Duodenal mucosa (tissue), 2 donors: ENCODE measurements around the gene SMOC2.

ENCODE experiments used
- H3K27ac ChIP-seq: one replicate; pipeline ENCODE4 v1.7.0; 2013; ENCODE audit warnings: low read depth, low read length
- H3K27me3 ChIP-seq, 2 donors: one replicate each; pipeline ENCODE4 v1.7.0; 2013; ENCODE audit warnings: low read length in 2 of 2, control low read depth in 1 of 2; ENCODE audit not compliant: insufficient read depth in 2 of 2, control insufficient read depth in 1 of 2
- H3K36me3 ChIP-seq, 2 donors: one replicate each; pipeline ENCODE4 v1.7.0; 2013; ENCODE audit warnings: low read length in 2 of 2, control low read depth in 1 of 2; ENCODE audit not compliant: insufficient read depth in 2 of 2, control insufficient read depth in 1 of 2
- H3K4me1 ChIP-seq, 2 donors: one replicate each; pipeline ENCODE4 v1.7.0; 2013; ENCODE audit warnings: low read length in 2 of 2, control low read depth in 1 of 2; ENCODE audit not compliant: insufficient read depth in 2 of 2, control insufficient read depth in 1 of 2
- H3K4me3 ChIP-seq, 2 donors: one replicate each; pipeline ENCODE4 v1.7.0; 2013; ENCODE audit warnings: low read length in 2 of 2, low read depth in 1 of 2
- H3K9ac ChIP-seq, 2 donors: one replicate each; pipeline ENCODE4 v1.7.0; 2013; ENCODE audit warnings: low read length in 2 of 2, low read depth in 1 of 2
- H3K9me3 ChIP-seq, 2 donors: one replicate each; pipeline ENCODE4 v1.7.0; 2013; ENCODE audit warnings: low read length in 2 of 2, control low read depth in 1 of 2; ENCODE audit not compliant: control insufficient read depth in 1 of 2

SMOC2 gene

DNA sequence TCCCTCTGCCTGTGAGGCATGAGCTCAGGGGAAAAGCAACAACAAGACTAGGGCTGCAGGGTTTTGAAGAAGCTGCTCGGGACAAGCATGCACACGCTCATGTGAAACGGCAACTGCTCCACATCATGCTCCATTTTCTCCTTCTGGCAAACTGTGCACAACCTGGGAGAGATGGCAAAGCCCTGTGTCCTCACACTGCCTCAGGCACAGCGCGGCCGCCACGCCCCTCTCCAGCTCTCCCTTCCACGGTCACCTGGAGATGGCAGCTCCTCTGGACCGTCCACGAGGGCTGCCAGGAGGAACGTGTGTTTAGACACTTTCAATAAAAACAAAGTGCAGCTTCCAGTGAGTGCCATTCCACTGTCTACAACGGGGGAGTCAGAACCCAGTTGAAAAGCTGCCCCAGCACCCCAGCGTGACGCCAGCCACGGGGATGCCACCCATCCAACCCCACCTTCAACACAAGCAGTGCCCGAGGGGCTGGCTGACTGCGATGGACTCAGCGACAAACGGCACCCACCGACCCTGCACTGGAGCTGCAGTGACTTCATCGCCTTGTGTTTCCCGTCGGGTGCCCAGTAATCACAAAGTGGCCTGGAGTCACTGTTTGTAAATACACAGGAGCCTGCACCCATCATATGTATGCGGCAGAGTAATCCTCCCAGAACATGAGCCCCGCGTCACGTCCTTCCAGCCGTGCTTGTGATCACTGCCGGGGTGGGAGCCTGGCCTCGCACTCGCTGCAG, 16.1 kb downstream of the SMOC2 start:
- Histone ChIP-seq H3K36me3 (no peaks in the 10 kb centered on the region), H3K9me3 (no peaks in the 10 kb centered on the region), H3K27me3 (peaks cover 0 to 5% of the 10 kb centered on the region in 2 donors), H3K9ac (no peak overlapping the region), H3K4me1 (peaks cover 10 to 13% of the 10 kb centered on the region in 2 donors), H3K4me3 (no peak overlapping the region), H3K27ac (no peak overlapping the region)

DNA sequence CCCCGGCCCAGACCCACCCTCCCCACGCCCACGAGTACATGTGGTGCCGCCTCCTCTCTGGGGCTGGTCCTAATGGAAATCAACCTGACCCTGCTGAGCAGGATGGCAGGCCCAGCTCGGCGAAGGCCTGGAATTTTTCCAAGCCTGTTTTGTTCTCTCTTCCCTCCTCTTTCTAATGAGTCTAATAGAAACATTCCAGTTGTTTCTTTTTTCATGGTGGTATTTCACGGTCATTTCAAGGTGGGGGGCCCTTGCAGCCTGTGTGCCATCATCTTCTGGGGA, 16.6 kb downstream of the SMOC2 start:
- H3K27ac ChIP-seq, result no peak overlapping the region
- H3K27me3 ChIP-seq, result peaks cover 0 to 5% of the 10 kb centered on the region in 2 donors
- peaks cover 10 to 13% of the 10 kb centered on the region in 2 donors for H3K4me1 ChIP-seq
- H3K9ac ChIP-seq, result no peak overlapping the region
- H3K36me3 ChIP-seq, result no peaks in the 10 kb centered on the region
- no peaks in the 10 kb centered on the region for H3K9me3 ChIP-seq
- H3K4me3 ChIP-seq, result no peak overlapping the region

DNA sequence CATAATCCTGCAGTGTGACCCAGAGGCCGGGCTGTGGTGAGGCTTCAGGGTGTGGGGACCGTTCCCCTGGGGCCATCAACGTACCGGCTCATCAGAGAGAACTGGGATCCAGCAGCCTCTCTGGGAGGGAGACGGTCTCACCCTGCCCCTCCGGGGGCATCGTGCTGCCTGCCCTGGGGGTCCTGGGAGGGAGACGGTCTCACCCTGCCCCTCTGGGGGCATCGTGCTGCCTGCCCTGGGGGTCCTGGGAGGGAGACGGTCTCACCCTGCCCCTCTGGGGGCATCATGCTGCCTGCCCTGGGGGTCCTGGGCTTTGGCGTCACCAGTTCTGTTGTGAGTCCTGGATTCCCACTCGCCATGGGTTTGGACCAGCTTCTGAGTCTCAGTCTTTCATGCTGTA, 17.1 kb downstream of the SMOC2 start:
- H3K4me1 ChIP-seq, result peaks cover 6 to 13% of the 10 kb centered on the region in 2 donors
- H3K4me3 ChIP-seq, result no peak overlapping the region
- H3K27me3 ChIP-seq, result peaks cover 0 to 5% of the 10 kb centered on the region in 2 donors
- H3K36me3 ChIP-seq, result no peaks in the 10 kb centered on the region
- H3K9me3 ChIP-seq, result no peaks in the 10 kb centered on the region
- no peak overlapping the region for H3K27ac ChIP-seq
- no peak overlapping the region for H3K9ac ChIP-seq

- Histone ChIP-seq H3K9ac (no peak overlapping the region), H3K9me3 (no peaks in the 10 kb centered on the region), H3K27ac (no peak overlapping the region), H3K4me3 (no peak overlapping the region), H3K4me1 (peaks cover 4 to 9% of the 10 kb centered on the region in 2 donors), H3K36me3 (no peaks in the 10 kb centered on the region), H3K27me3 (peaks cover 0 to 5% of the 10 kb centered on the region in 2 donors)
Measured at GRCh38 chr6:168459572-168459971, 18.6 kb downstream of the SMOC2 start.

DNA sequence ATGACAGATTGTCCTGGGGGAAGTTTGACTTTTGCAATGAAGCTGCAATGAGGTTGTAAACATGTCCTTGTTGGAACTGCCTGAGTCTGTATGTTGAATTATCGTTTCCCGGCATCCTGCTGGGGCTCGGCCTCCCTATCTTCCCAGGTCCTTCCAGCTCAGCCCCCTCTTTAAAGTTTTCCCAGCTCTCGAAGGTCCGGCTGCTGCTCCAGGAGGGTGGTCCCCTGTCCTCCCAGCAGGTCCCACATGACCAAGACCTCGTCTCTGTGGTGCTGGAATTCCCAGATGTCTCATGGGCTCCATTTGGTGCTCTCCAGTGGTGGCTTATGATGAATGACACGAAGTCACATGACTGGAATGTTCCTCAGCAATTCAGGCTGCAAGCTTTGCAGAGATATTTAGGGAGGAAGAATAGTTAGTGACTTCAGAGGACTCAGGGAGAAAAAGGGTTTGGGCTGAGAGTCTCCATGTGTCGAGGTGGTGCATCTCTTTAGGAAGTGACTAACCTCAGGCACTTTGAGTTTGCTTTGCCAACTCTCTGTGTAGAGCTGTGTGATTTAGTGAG, 21.4 kb downstream of the SMOC2 start:
- Histone ChIP-seq H3K4me1 (no peaks in the 10 kb centered on the region), H3K9me3 (no peaks in the 10 kb centered on the region), H3K27me3 (no peaks in the 10 kb centered on the region), H3K36me3 (no peaks in the 10 kb centered on the region), H3K9ac (no peak overlapping the region), H3K27ac (no peak overlapping the region), H3K4me3 (no peak overlapping the region)

DNA sequence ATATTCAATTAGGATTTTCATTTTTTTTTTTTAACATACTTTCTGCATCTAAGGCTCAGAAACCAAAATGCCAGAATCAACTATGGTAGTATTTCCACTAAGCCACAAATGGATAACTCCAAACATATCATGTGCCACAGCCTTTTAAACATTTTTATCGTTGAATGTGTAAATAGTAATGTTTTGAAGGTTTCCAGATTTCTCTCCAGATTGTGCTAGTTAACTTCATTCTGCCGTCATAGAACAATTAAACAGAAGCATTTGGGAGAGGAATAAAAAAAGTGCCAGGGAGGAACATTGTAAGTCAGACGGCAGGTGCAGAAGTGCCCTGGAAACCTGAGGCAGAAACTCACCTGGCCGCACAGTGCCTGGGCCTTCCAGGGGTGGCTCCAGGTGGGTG, 23.6 kb downstream of the SMOC2 start:
- no peak overlapping the region for H3K27ac ChIP-seq
- no peak overlapping the region for H3K4me3 ChIP-seq
- no peaks in the 10 kb centered on the region for H3K4me1 ChIP-seq
- no peaks in the 10 kb centered on the region for H3K36me3 ChIP-seq
- H3K27me3 ChIP-seq, result no peaks in the 10 kb centered on the region
- H3K9me3 ChIP-seq, result no peaks in the 10 kb centered on the region
- H3K9ac ChIP-seq, result no peak overlapping the region

DNA sequence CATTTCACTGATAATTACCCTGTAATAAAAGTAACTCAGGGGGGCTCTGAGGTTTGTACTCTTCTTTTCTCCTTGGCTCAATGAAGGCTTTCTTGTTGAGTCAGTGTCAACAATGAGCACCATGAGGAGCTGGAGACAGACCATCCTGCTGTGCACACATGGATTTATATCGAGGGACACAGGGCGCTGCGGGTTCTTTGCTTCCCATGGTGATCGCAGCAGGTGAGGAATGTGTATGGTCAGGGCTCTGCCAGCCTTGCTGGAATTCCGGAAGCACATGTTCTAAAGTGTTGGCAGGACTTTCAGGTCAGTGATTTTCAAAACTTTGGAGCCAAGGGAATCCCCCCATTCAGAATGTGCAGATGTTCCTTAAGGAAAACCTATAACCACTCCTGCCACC, 27.1 kb downstream of the SMOC2 start:
- no peak overlapping the region for H3K27ac ChIP-seq
- H3K4me1 ChIP-seq, result no peaks in the 10 kb centered on the region

DNA sequence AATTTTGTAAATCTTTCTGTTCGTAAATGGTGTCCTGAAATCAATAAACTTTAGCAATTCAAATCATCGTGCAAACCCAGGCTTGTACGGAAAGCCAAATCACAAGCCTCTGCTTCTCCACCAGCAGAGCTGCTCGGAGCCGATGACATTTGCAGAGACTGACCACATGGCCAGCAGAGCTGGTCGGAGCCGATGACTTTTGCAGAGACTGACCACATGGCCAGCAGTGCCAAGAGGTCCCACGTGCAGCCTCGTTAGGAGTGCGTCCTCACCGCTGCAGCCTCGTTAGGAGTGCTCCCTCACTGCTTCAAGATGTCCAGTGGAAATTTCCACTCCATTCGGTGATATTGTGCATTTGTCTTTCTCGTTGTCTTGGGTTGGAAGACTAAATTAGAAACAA, 28.5 kb downstream of the SMOC2 start:
- Histone ChIP-seq H3K36me3 (peaks cover 0 to 4% of the 10 kb centered on the region in 2 donors), H3K9me3 (no peaks in the 10 kb centered on the region), H3K27me3 (no peaks in the 10 kb centered on the region), H3K27ac (no peak overlapping the region), H3K4me3 (no peak overlapping the region), H3K9ac (no peak overlapping the region), H3K4me1 (no peaks in the 10 kb centered on the region)

More for the DNA sequence above, 27.1 kb downstream of the SMOC2 start:
- Histone ChIP-seq H3K27me3 (no peaks in the 10 kb centered on the region), H3K9ac (no peak overlapping the region), H3K36me3 (peaks cover 0 to under 1% of the 10 kb centered on the region in 2 donors), H3K9me3 (no peaks in the 10 kb centered on the region), H3K4me3 (no peak overlapping the region)

DNA sequence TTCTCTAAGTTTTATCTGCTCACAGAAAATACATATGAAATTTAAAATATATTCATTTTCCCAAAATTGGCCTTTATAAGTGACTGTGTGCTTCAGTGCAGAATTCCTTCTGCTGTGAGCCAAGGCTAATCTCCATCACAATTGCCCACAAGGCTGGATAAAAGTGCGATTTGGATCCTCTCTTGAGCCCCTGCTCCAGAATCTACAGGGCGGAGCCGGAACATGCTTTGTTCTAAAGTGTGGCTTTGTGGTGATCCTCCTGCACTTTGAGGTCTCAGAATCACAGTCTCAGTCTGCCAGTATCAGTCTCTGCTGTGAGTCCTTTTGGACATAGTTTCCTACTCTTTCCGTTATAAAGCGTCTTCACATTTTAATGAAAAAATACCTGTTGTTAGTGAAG, 28.9 kb downstream of the SMOC2 start:
- Histone ChIP-seq H3K9me3 (no peaks in the 10 kb centered on the region), H3K4me3 (no peak overlapping the region), H3K4me1 (no peaks in the 10 kb centered on the region), H3K9ac (no peak overlapping the region), H3K27me3 (no peaks in the 10 kb centered on the region), H3K27ac (no peak overlapping the region), H3K36me3 (peaks cover 0 to 4% of the 10 kb centered on the region in 2 donors)

GRCh38 chr6:168472363-168472762, 31.4 kb downstream of the SMOC2 start:
- Histone ChIP-seq H3K4me3 (no peak overlapping the region), H3K4me1 (no peaks in the 10 kb centered on the region), H3K27me3 (no peaks in the 10 kb centered on the region), H3K9ac (no peak overlapping the region), H3K27ac (no peak overlapping the region), H3K36me3 (peaks cover 0 to 4% of the 10 kb centered on the region in 2 donors), H3K9me3 (no peaks in the 10 kb centered on the region)
